Measurements from ENCODE around the gene BPHL.
"Not testable (repeated sequence)": the region's sequence is repeated elsewhere in the genome, so short reads cannot be mapped to it uniquely, and the experiment has no call there.

BPHL gene

GRCh38 chr6:3151691-3152090 is 33.2 kb downstream of the BPHL start:
- TF ChIP-seq CTCF (IDR thresholded peaks at IDR 0.05; ENCODE audit: poor library complexity, severe bottlenecking), result no peak
- H3K27me3 ChIP-seq (ENCODE audit: insufficient read depth, poor library complexity, severe bottlenecking), result no peaks in the 10 kb centered on the region
- ATAC-seq (ENCODE audit: low read depth) (no peak), DNase-seq (ENCODE audit: low spot score) (no peak)
- no peak overlapping the region for H3K4me3 ChIP-seq (ENCODE audit: severe bottlenecking)
- no peak overlapping the region for H3K27ac ChIP-seq (ENCODE audit: poor library complexity, severe bottlenecking)
- H3K4me1 ChIP-seq (ENCODE audit: insufficient read depth, poor library complexity, severe bottlenecking), result no peaks in the 10 kb centered on the region
- peaks cover 18% of the 10 kb centered on the region for H3K36me3 ChIP-seq (ENCODE audit: low read depth)
- no peaks in the 10 kb centered on the region for H3K9me3 ChIP-seq (ENCODE audit: severe bottlenecking)

GRCh38 chr6:3152689-3153088 is 34.2 kb downstream of the BPHL start:
- TF ChIP-seq CTCF (IDR thresholded peaks at IDR 0.05; ENCODE audit: poor library complexity, severe bottlenecking), result no peak
- H3K27ac ChIP-seq (ENCODE audit: poor library complexity, severe bottlenecking), result no peak overlapping the region
- ATAC-seq (ENCODE audit: low read depth) (no peak), DNase-seq (ENCODE audit: low spot score) (no peak)
- no peaks in the 10 kb centered on the region for H3K4me1 ChIP-seq (ENCODE audit: insufficient read depth, poor library complexity, severe bottlenecking)
- H3K9me3 ChIP-seq (ENCODE audit: severe bottlenecking), result no peaks in the 10 kb centered on the region
- H3K36me3 ChIP-seq (ENCODE audit: low read depth), result peaks cover 18% of the 10 kb centered on the region
- no peak overlapping the region for H3K4me3 ChIP-seq (ENCODE audit: severe bottlenecking)
- H3K27me3 ChIP-seq (ENCODE audit: insufficient read depth, poor library complexity, severe bottlenecking), result no peaks in the 10 kb centered on the region

- Histone ChIP-seq H3K4me1 (ENCODE audit: insufficient read depth, poor library complexity, severe bottlenecking) (peaks cover 11% of the 10 kb centered on the region), H3K36me3 (ENCODE audit: low read depth) (peaks cover 18% of the 10 kb centered on the region)
- not testable (repeated sequence) for H3K4me3 ChIP-seq (ENCODE audit: severe bottlenecking); H3K9me3 ChIP-seq (ENCODE audit: severe bottlenecking); DNase-seq (ENCODE audit: low spot score); H3K27me3 ChIP-seq (ENCODE audit: insufficient read depth, poor library complexity, severe bottlenecking); ATAC-seq (ENCODE audit: low read depth); H3K27ac ChIP-seq (ENCODE audit: poor library complexity, severe bottlenecking)
Measured at GRCh38 chr6:3155416-3155815, 36.9 kb downstream of the BPHL start.

GRCh38 chr6:3156184-3157130 is 37.9 kb downstream of the BPHL start:
- not testable (repeated sequence) for DNase-seq (ENCODE audit: low spot score); H3K27ac ChIP-seq (ENCODE audit: poor library complexity, severe bottlenecking); ATAC-seq (ENCODE audit: low read depth); H3K9me3 ChIP-seq (ENCODE audit: severe bottlenecking); H3K27me3 ChIP-seq (ENCODE audit: insufficient read depth, poor library complexity, severe bottlenecking)
- H3K36me3 ChIP-seq (ENCODE audit: low read depth), result peaks cover 18% of the 10 kb centered on the region
- peak overlapping the region; percentile 90 for H3K4me3 ChIP-seq (ENCODE audit: severe bottlenecking)
- H3K4me1 ChIP-seq (ENCODE audit: insufficient read depth, poor library complexity, severe bottlenecking), result peaks cover 11% of the 10 kb centered on the region

- ATAC-seq (ENCODE audit: low read depth) (peak; percentile 58), DNase-seq (ENCODE audit: low spot score) (no peak)
- H3K27ac ChIP-seq (ENCODE audit: poor library complexity, severe bottlenecking), result peak within 1 kb of the TSS; percentile 40
Measured at GRCh38 chr6:3157131-3157933, 38.8 kb downstream of the BPHL start, which contains the start of gene TUBB2A. TUBB2A (minus strand) TSS chr6:3157544; CDS start chr6:3157463, 81 bp downstream.

More at GRCh38 chr6:3157131-3157933, 38.8 kb downstream of the BPHL start, which contains the start of gene TUBB2A:
- TF ChIP-seq CTCF (IDR thresholded peaks at IDR 0.05; ENCODE audit: poor library complexity, severe bottlenecking), result peak; percentile 81
- Histone ChIP-seq H3K9me3 (ENCODE audit: severe bottlenecking) (no peaks in the 10 kb centered on the region), H3K4me3 (ENCODE audit: severe bottlenecking) (peak within 1 kb of the TSS; percentile 90), H3K27me3 (ENCODE audit: insufficient read depth, poor library complexity, severe bottlenecking) (no peaks in the 10 kb centered on the region), H3K36me3 (ENCODE audit: low read depth) (peaks cover 18% of the 10 kb centered on the region), H3K4me1 (ENCODE audit: insufficient read depth, poor library complexity, severe bottlenecking) (peaks cover 11% of the 10 kb centered on the region)

Measured in RWPE2 (cell line).